LoVo (cell line): ENCODE measurements around the gene DDR2.
"Not testable (repeated sequence)": the region's sequence is repeated elsewhere in the genome, so short reads cannot be mapped to it uniquely, and the experiment has no call there.

Source experiments
- DNase-seq: peaks from one replicate; pipeline ENCODE4 v3.0.0-alpha.2; 2016; ENCODE audit warnings: low spot score

DDR2 gene

DNA sequence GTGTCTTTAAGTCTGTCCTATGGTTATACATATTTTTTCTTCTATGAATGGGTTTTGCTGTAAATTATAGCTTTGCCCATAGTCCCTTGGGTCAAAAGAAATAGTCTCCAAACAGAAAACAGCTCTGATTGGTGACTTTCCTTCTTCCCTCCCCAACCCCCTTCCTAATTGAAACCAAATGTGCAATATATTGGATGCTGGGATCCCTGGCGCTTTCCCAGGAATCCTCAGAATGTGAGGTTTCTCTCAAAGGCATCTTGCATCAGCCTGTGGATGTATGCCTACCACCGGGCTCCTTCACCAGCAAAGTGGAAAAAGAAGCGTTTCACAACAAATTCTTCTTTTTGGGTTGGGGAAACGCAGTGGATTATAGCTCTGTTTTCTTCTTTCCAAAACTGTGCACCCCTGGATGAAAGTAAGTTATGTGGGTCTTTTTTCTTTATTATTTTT lies at the start of gene DDR2:
Gene DDR2 (plus strand): TSS at position 248 of the 450 bp plus-strand sequence. CDS start 86,600 bp downstream, outside the sequence.
- no peak for DNase-seq

DNA sequence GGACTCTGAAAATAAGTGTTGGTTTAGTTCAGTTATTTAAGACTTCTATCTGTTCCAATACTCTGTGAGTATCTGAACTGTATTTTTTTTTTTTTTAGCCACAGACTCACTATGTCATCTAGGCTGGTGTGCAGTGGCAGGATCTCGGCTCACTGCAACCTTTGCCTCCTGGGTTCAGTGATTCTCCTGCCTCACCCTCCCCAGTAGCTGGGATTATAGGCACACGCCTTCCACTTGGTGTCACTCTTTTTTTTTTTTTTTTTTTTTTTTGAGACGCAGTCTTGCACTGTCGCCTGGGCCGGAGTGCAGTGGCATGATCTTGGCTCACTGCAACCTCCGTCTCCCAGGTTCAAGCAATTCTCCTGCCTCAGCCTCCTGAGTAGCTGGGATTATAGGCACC lies 49.4 kb upstream of the DDR2 start:
- DNase-seq: not testable (repeated sequence)

DNA sequence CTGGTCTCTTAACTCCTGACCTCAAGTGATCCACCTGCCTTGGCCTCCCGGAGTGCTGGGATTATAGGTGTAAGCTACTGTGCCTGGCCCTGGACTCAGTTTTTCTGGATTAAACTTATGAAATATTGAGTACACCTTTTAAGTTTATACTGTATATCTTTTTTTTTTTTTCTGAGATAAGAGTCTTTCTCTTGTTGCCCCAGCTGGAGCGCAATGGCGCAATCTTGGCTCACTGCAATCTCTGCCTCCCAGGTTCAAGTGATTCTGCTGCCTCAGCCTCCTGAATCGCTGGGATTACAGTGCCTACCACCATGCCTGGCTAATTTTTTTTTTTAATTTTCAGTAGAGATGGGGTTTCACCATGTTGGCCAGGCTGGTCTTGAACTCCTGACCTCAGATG lies 47.2 kb upstream of the DDR2 start:
- DNase-seq: not testable (repeated sequence)

DNA sequence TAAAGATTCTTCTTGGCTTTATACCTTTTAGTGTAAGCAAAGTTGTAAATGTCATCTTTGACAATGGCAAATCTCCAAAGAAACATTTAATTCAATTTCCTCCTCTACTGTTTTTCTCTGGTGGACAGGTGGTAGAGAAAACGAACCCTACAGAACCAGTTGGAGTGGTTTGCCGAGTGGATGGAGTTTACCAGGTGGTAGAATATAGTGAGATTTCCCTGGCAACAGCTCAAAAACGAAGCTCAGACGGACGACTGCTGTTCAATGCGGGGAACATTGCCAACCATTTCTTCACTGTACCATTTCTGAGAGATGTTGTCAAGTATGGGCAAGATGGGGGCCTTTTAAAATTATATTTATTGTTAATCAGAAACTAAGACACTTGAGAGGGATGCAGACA lies 44.9 kb upstream of the DDR2 start:
- no peak for DNase-seq

DNA sequence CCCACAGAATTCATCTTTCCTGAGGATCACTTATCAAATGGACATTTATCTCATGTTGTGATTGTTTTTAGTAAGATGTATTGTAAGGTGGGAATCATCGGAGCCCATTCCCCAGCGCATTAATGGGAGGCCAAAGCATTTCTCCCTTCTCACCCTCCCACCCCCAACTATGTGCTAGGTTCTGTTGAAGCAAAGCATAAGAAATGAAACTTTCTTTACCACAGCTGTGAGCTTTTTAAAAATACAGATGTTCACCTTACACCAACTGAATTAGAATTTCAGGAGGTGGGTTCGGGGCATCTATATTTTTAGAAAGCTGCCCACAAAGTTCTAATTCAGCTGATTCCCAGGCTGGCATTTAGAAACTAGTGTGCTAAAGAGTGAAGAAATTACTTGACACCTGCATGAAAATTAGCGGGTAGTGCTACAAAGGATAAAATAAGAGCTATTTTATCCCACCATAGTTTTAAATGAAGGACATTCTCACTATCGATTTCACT lies 44.5 kb upstream of the DDR2 start:
- no peak for DNase-seq

DNA sequence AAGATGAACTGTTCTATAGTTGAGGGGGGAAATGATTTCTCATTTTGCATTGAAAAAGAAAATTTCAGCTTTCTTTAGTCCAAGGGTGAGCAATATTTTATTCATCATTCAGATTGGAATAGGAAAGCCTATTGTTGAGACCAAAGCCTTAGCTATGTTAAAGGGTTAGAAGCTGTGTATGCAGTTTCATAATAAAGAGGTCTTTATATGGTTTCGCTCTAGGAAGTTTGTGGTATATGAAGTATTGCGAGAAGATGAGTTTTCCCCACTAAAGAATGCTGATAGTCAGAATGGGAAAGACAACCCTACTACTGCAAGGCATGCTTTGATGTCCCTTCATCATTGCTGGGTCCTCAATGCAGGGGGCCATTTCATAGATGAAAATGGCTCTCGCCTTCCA lies 42.2 kb upstream of the DDR2 start:
- DNase-seq: no peak

DNA sequence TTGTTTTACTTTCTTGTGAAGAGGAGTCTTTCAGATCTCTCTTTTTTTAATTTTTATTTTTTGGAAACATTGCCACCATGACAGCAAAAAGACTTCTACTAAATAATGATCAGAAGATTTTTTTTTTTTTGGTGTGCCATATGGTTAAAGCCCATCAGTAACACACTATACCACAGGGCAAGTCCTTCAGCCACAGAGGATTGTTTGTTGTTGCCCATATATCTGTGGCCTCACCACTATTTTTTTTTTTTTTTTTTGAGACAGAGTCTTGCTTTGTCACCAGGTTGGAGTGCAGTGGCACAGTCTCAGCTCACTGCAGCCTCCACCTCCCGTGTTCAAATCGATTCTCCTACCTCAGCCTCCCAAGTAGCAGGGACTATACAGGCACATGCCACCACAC lies 41.6 kb upstream of the DDR2 start:
- DNase-seq: no peak

DNA sequence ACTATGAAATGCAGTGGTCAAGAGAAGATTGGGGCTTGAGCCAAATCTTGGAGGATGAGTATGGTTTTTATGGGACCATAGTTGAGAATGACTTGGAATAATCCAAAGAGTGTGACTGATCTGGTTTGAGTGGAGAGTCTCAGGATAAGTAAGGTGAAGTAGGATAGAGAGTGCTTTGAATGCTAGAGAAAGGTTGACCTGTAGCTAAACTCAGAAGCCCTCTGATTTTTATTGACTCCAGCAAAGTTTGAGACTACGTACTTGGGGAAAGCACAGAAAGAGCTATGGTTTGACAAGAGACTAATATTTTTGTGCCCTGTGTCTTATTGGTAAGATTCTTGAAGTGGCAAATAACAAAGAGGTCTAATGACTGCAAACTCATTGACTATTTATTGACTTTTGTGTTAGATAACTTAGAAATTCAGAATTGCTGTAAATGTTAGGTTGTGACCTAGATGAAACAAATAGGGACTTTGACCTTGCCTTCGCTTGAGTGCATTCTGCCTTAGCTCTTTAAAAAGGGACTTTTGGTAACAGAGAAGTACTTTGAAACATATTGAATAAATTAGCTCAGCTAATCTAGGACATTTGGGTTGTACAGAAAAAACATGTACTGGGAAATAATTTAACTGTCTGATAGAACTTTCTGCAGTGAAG lies 35.6 kb upstream of the DDR2 start:
- no peak for DNase-seq

DNA sequence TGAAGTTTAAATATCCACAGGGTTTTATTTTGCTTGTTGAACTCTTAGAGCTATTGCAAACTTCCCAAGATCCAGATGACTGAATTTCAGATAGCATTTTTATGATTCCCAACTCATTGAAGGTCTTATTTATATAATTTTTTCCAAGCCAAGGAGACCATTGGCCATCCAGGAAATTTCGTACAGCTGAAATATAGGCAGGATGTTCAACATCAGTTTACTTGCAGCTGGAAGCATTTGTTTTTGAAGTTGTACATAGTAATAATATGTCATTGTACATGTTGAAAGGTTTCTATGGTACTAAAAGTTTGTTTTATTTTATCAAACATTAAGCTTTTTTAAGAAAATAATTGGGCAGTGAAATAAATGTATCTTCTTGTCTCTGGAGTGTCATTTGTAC lies 32.8 kb upstream of the DDR2 start:
- DNase-seq: no peak

DNA sequence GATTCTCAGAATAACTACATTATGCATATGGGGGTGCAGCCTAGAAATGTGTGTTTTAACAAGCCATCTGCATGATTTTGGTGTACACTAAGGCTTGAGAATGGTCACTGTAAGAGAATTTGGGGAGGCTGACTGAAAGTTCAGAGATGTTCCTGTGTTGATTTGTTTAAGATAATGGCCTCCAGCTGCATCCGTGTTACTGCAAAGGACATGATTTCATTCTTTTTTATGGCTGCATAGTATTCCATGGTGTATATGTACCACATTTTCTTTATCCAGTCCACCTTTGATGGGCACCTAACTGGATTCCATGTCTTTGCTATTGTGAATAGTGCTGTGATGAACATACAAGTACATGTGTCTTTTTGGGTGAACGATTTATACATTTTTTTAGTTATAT lies 29.1 kb upstream of the DDR2 start:
- DNase-seq: not testable (repeated sequence)

DNA sequence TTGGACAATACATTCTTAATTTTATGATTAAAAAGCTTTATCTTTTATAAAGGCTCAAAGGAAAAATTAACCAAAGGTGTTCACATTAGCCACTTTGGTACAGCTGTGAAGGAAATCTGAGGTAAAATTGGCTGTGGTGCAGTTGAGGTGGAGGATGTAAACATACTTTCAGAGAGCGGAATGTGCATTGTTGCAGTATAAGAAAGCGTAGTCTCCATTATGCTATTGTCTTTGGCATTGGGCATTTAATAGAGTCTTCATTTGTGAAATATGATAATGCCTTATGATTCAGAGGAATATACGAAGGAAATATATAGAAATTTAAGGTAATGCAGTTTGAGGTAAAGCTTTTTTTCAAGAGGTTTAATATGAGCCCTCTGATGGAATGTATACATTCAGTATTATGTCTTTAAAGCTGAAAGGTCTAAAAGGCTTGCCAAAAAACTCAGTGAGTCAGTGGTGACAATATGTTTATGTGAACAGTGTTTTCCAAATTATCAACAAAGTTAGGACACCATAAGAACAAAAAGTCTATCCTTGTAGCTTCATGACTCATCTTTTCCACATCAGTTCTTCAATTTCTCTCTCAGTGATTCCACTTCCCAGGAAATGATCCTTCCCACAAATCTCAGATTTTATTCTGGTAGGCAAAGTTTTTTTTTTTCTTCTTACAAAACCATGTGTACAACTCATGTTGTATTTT lies 26.9 kb upstream of the DDR2 start:
- no peak for DNase-seq

DNA sequence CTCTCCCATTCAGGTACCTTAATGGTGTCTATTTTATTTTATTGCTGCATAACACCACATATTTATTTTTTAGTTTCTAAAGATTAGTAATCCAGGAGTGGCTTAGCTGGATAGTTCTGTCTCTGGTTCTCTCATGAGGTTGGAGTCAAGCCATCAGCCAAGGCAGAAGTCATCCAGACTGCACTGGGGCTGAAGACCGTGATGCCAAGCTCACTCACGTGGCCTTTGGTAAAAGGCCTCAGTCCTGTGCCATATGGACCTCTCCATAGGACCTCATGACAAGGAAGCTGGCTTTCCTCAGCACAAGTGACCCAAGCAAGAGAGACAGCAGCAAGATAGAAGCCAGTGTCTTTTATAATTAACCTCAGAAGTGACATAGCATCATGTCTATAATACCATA lies 23.0 kb upstream of the DDR2 start:
- no peak for DNase-seq

DNA sequence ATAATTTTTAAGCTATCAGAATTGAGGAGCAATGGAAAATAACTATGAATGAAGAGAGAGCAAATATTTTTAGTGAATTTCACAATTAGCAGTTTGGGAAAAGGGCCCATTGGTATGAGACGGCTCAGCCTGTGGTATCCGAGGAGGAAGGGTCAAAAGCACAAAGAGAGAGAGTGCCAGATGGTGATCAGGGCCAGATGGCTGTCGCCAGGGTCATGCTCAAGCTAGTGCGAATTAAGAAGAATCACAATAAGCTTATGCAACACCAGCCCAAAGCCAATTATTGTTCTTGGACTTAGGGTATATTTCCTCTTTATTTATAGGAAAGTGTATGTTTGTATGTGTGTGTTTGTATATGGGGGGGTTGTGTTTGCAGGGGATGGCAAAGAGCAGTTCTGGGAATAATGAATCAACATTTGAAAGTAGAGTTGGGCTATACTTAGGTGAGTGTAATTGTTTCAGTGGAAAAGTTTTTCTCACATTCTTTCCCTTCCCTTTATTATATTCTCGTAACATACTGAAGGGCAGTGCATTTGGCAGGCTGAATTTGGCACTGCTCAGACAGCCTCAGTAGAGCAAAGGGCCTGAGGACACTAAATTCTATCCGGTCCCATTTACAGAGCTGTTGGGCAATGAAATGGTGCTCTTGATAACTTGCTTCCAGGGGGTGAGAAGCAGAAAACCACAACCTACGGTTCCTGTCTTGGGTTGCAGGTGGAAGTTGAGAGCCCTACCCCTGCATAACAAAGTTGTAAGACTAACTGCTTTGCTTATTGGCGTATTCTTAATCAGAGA lies 19.5 kb upstream of the DDR2 start:
- DNase-seq: no peak

DNA sequence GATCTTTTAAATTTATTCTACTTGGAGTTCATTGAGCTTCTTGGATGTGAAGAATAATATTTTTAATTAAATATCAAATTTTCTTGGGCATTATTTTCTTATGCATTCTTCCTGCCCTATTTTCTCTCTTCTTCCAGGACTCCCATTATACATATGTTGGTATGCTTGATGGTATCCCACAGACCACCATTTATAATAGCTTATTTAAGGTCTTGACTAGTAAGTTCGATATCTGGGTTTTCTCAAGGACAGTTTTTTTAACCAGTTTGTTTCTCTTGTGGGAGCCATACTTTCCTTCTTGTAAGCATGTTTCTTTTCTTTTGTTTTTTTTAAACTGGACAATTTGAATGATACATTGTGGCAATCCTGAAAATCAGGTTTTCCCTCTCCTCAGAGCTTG lies 15.4 kb upstream of the DDR2 start:
- no peak for DNase-seq

DNA sequence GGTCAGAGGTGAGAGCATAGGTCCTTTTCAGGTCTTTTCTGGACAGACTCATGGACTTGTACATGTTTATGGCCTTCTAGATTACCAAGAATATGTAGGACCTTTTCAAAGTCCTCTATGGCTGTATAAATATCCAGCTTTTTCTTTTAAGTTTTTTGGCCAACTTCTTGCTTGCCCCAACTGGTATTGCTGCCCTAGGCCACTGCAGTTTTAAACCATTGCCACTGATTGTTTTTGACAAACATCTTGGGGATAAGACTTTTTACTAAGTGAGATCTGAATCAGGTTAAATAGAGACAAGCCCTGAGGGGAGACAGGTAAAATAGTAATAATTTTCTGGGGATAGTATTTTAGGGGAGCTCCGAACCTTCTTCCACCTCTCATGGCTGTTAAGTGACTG lies 14.8 kb upstream of the DDR2 start:
- no peak for DNase-seq

DNA sequence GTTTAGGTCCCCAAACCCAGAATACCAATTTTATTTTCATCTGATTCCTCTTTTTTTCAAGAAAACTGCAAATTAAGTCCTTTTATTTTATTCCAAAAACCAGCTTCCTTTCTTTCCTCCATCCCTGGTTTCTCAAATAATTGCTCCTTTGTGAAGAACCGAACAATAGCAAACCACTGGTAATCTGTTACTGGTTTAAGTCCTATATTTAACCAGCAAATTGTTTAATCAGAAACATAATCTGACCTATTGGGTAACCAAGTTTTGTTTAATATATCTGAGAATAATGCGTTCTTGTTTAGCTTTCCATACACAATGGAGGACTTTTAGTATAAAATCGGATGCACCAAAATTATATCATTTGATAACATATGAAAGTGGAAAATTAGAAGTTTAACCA lies 13.2 kb upstream of the DDR2 start:
- no peak for DNase-seq

DNA sequence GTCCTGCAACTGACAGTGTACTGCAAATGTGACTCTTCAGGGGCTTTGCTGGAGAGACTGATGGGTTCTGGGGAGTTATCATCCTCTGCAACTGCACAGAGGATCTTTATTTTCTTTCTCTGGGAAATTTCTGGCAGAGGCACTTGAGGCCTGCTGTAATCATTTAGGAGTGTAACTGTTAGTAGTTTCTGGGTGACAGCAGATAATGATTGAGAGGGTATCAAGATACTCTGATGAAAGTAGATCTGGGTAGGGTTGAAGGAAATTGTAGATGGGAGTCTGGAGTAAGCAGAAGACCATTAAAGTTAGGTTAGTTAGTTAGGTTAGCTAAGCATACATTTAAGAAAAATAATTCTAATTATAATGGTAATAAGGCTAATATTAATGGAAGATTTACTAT lies 11.0 kb upstream of the DDR2 start:
- no peak for DNase-seq

DNA sequence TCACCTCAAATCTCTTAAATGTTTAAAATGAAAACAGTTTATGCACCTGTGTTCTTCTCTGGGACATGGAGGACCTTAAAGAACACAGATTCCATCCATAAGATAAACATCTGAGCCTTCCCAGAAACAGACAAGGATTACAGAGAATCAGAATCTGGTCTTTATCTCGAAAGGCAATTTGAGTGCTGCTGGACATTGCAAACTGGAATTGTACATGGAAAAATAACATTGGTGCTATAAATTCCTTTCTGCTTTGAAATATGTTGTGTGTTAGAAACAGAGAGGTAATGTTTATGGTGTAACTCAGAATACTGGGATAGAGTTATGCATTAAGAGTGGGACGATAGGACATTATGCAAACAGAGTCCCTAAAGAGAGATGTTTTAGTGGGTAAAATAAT lies 6.6 kb upstream of the DDR2 start:
- no peak for DNase-seq

DNA sequence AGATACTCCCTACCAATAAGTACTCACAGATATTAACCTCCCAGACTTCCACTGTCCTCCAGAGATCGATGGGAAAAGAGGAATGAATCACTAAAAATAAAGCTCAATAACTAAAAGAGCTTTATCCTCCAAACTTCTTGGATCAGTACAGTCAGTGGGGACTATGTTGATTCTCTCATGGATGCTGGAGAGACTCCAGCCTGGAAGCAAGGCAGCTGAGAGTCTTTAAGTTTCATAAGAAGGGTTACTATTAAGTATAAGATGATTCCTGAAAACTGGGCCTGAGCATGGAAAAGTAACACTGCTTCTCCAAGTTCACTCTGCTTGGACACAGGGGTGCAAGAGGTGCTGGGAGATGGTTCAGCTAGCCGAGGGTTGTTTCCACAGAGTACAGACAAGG lies 6.2 kb upstream of the DDR2 start:
- DNase-seq: no peak

DNA sequence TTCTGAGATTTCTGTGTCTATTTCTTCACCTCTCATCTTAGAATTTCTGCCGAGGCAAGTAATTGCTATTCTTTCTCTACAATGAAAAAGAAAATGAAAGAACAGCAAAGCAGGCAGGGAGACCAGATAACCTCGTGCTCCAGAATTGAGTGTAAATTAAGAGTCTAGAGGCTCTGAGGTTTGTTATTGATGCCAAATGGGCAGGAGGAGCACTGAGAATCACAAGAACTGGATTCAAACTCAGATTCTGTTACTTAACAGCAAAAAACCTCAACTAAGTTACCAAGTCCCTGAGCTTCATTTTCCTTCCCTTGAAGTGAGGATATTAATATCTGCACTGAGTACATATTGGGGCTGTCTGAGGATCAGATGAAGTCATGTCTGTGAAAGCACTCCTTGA lies 5.5 kb upstream of the DDR2 start:
- no peak for DNase-seq

DNA sequence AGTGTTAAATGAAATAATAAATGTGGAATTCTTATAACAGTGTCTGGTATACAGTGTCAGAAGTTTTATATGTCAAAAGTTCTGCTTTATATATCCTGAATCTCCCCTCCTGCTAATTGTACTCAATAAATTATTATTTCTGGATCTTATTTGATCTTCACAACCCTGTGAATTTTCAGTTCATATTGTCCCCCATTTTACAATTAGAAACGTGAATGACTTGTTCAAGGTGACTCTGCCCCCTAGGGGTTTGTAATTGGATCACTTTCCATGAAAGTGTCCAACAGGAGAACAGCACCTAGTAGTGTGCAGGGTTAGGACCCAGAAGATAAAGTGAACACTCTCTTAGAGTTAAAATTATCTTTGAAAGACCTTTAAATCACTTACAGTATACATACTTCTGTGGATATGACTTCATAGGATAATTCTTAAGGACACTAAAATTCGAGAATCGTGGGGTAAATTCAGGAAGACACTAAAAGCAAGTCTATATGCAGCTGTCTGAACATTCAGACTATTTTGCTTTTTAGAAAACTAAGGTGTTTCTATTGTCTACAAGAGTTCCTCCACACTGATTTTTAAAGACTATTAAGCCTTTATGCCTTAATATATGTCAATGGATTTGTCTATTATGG lies 4.5 kb upstream of the DDR2 start:
- DNase-seq: peak; percentile 26

DNA sequence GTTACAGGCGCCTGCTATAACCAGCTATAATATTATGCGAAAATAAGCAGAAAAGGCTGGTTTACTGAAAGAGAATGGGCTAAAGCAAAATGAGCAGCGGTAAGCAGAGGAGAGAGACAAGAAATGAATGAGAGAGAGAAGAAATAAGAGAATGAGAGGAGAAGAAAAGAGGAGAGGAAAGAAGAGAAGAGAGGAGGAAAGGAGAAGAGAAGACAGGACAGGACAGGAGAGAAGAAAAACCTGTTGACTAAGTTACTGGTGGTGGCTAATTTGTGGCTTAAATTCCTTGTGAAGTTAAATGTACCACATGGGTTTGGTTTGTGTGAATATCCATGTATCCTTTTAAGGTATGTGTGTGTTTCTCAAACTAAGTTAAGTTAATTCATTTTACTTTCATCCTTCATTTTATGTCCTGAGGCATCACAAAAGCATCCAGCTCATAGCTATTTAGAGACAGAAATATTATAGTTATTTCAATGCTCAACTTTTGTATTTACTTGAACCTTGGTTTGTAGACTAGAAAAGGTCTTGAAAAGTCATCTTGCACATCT lies 3.1 kb upstream of the DDR2 start:
- no peak for DNase-seq
